HCT116 (cell line): ENCODE results near the gene YDJC. TPM values are rescaled to one million over a fixed set of nuclear protein-coding genes. Genes with fewer than 3 reads are reported as not detected.

Source experiments
- ATAC-seq: fragments of 200-7000 bp; cut with Tn5 transposase; 2 replicates; pipeline ENCODE4 v1.9.1; 2020; ENCODE audit warnings: mild to moderate bottlenecking, moderate library complexity
- BruUV-seq: library from RNA; stranded (reverse); fragments of 400-500 nt; replicated peaks from 2 replicates; lab custom pipeline; 2021; lab: Mats Ljungman, UMichigan
- CTCF ChIA-PET: fragments of 300-600 bp; sonication (Branson Sonifier 250); formaldehyde crosslinking; loops from one replicate; lab custom pipeline; 2021; ENCODE audit warnings: antibody characterized with exemption; lab: Charles Lee
- POLR2A ChIA-PET: fragments of 300-600, 350-600 bp; sonication (Branson Sonifier 250); formaldehyde crosslinking; loops from one replicate; lab custom pipeline; 2021; ENCODE audit warnings: antibody characterized with exemption; lab: Charles Lee
- RAD21 ChIA-PET, 2 experiments: fragments of 300-600 bp; sonication (Branson Sonifier 250); formaldehyde crosslinking; loops; one replicate each; lab custom pipeline; 2023; ENCODE audit warnings: low total read pairs in 2 of 2; ENCODE audit not compliant: uncharacterized antibody in 2 of 2, unreplicated experiment in 2 of 2, low non-redundant PET in 1 of 2; lab: Charles Lee
- DNase-seq: peaks from one replicate; pipeline ENCODE4 v3.0.0-alpha.2; 2010; ENCODE audit warnings: low read depth, low spot score
- H2AFZ ChIP-seq: fragments of 200-600 bp; shearing (Covaris generic), sonication (generic); 2 replicates; pipeline ENCODE4 v1.6.1; 2017; ENCODE audit warnings: low read depth, mixed run types, mixed read lengths, antibody characterized with exemption, low read length; ENCODE audit not compliant: poor library complexity, severe bottlenecking
- H3K27ac ChIP-seq: 2 replicates; pipeline ENCODE4 v1.5.1; 2012; ENCODE audit warnings: low read depth, low read length
- H3K27me3 ChIP-seq: fragments of 200-600 bp; sonication (generic); 2 replicates; pipeline ENCODE4 v1.6.1; 2016; ENCODE audit warnings: mixed run types, low read length, mixed read lengths; ENCODE audit not compliant: insufficient read depth
- H3K36me3 ChIP-seq, 2 experiments: fragments of 200-500 bp in 1 of 2; fragments of 200-600 bp in 1 of 2; sonication (Bioruptor generic) in 1 of 2; sonication (generic) in 1 of 2; 2 replicates each; pipeline versions ENCODE4 v1.5.1 to v1.6.1; 2014 to 2016; ENCODE audit warnings: low read length in 2 of 2, inconsistent platforms in 1 of 2, mixed read lengths in 1 of 2, mixed run types in 1 of 2; ENCODE audit not compliant: insufficient read depth in 2 of 2, control insufficient read depth in 1 of 2
- H3K4me1 ChIP-seq, 2 experiments: fragments of 200-600 bp in 1 of 2; sonication (generic) in 1 of 2; 2 replicates each; pipeline versions ENCODE4 v1.5.1 to v1.6.1; 2012 to 2017; ENCODE audit warnings: low read length in 2 of 2, inconsistent platforms in 1 of 2, mild to moderate bottlenecking in 1 of 2, mixed read lengths in 1 of 2, mixed run types in 1 of 2, moderate library complexity in 1 of 2; ENCODE audit not compliant: insufficient read depth in 2 of 2, control insufficient read depth in 1 of 2
- H3K4me2 ChIP-seq: fragments of 200-600 bp; sonication (generic); 2 replicates; pipeline ENCODE4 v1.6.1; 2017; ENCODE audit warnings: mixed run types, low read length, mixed read lengths
- H3K4me3 ChIP-seq, 2 experiments: fragments of 200-600 bp in 1 of 2; sonication (generic) in 1 of 2; replicated peaks in 1 of 2; 2 replicates each; pipeline ENCODE4 v1.5.1; 2011 to 2016; ENCODE audit warnings: low read length in 2 of 2, control low read depth in 1 of 2, low read depth in 1 of 2, mild to moderate bottlenecking in 1 of 2, mixed read lengths in 1 of 2, mixed run types in 1 of 2
- H3K79me2 ChIP-seq: fragments of 200-600 bp; sonication (generic); 2 replicates; pipeline ENCODE4 v1.6.1; 2017; ENCODE audit warnings: mild to moderate bottlenecking, mixed run types, low read length, moderate library complexity, mixed read lengths; ENCODE audit not compliant: insufficient read depth
- H3K9ac ChIP-seq: fragments of 200-600 bp; sonication (generic); 2 replicates; pipeline ENCODE4 v1.6.1; 2016; ENCODE audit warnings: low read length, mixed read lengths
- H3K9me2 ChIP-seq: fragments of 200-600 bp; sonication (generic), shearing (Covaris generic); 2 replicates; pipeline ENCODE4 v1.6.1; 2017; ENCODE audit warnings: mixed run types, mild to moderate bottlenecking, moderate library complexity; ENCODE audit not compliant: insufficient read depth
- H3K9me3 ChIP-seq, 2 experiments: fragments of 200-500 bp in 1 of 2; fragments of 200-600 bp in 1 of 2; sonication (Bioruptor generic) in 1 of 2; sonication (generic) in 1 of 2; 2 replicates each; pipeline ENCODE4 v1.6.1; 2014 to 2017; ENCODE audit warnings: low read length in 2 of 2, mixed read lengths in 2 of 2, inconsistent platforms in 1 of 2, low read depth in 1 of 2, mild to moderate bottlenecking in 1 of 2, mixed run types in 1 of 2, moderate library complexity in 1 of 2; ENCODE audit not compliant: control insufficient read depth in 1 of 2, insufficient read depth in 1 of 2
- H4K20me1 ChIP-seq: fragments of 200-600 bp; sonication (generic), shearing (Covaris generic); 2 replicates; pipeline ENCODE4 v1.6.1; 2017; ENCODE audit warnings: mixed run types, mild to moderate bottlenecking, moderate library complexity; ENCODE audit not compliant: insufficient read depth
- CBX3 ChIP-seq: IDR thresholded peaks from 2 replicates; pipeline ENCODE4 v1.6.1; 2012; ENCODE audit warnings: low read depth
- CTCF ChIP-seq, 3 experiments: fragments of 200-600 bp in 1 of 3; sonication (generic) in 1 of 3; IDR thresholded peaks in 2 of 3; conservative IDR thresholded peaks in 1 of 3; 2 replicates each; pipeline ENCODE4 v1.5.1; 2012 to 2017; ENCODE audit warnings: low read depth in 2 of 3, low read length in 2 of 3, antibody characterized with exemption in 1 of 3, borderline replicate concordance in 1 of 3, control low read depth in 1 of 3, mild to moderate bottlenecking in 1 of 3, mixed read lengths in 1 of 3, mixed run types in 1 of 3, moderate library complexity in 1 of 3; ENCODE audit not compliant: insufficient read depth in 1 of 3
- ELF1 ChIP-seq: IDR thresholded peaks from 2 replicates; pipeline ENCODE4 v1.6.1; 2012; ENCODE audit warnings: low read depth, borderline replicate concordance
- EZH2 ChIP-seq: fragments of 200-600 bp; sonication (generic); IDR thresholded peaks from 2 replicates; pipeline ENCODE4 v1.6.1; 2017; ENCODE audit warnings: antibody characterized with exemption, mixed run types
- EZH2phosphoT487 ChIP-seq: fragments of 200-600 bp; IDR thresholded peaks from 2 replicates; pipeline ENCODE4 v1.6.1; 2018; ENCODE audit warnings: antibody characterized with exemption, borderline replicate concordance
- JUND ChIP-seq: IDR thresholded peaks from 2 replicates; pipeline ENCODE4 v1.6.1; 2012
- MAX ChIP-seq: IDR thresholded peaks from 2 replicates; pipeline ENCODE4 v1.6.1; 2012
- RAD21 ChIP-seq: IDR thresholded peaks from 2 replicates; pipeline ENCODE4 v1.6.1; 2012; ENCODE audit warnings: low read depth, mild to moderate bottlenecking
- SIN3A ChIP-seq: IDR thresholded peaks from 2 replicates; pipeline ENCODE4 v1.6.1; 2012; ENCODE audit warnings: low read depth
- YY1 ChIP-seq: IDR thresholded peaks from 2 replicates; pipeline ENCODE4 v1.6.1; 2011; ENCODE audit warnings: low read length, low read depth, moderate library complexity, mild to moderate bottlenecking; ENCODE audit not compliant: insufficient replicate concordance; ENCODE audit errors: extremely low read depth
- intact Hi-C: fragments of 100-400 bp; cut with micrococcal nuclease; formaldehyde crosslinking; loops from 2 replicates; pipeline ENCODE4 v1.10.0; 2022
- total RNA-seq: library from RNA; stranded (reverse); gene quantifications from one replicate; pipeline ENCODE4 v1.2.1, GENCODE V29; 2021; ENCODE audit not compliant: unreplicated experiment

Gene YDJC
- total RNA-seq, 1 experiment from 2014 or later = 78.3 TPM

- no peak for TF ChIP-seq ELF1
- peak; percentile 81 for TF ChIP-seq SIN3A
- TF ChIP-seq EZH2phosphoT487 = no peak
- no peak for TF ChIP-seq JUND
- no peak for TF ChIP-seq CBX3
- TF ChIP-seq RAD21 = no peak
Observed at GRCh38 chr22:21641789-21642583, 12.2 kb upstream of the YDJC start, which contains the start of gene SDF2L1 (continued).

- Histone ChIP-seq H3K9me2 (no peaks in the 10 kb centered on the region), H3K4me3 (peak overlapping the region; percentile 55 to 93), H3K27me3 (no peaks in the 10 kb centered on the region), H3K79me2 (peaks cover 21% of the 10 kb centered on the region; the same call in 1 of the 2 replicates), H4K20me1 (peaks cover 3% of the 10 kb centered on the region; the same call in 1 of the 2 replicates)
- RAD21 ChIA-PET = interaction anchor here (0.6 to 1.2 kb wide), 3 partner anchors 12 to 66 kb away, joined by 3 to 7 read pairs (median 5); no protein-coding TSS in a partner anchor
- peak; percentile 39 for ATAC-seq
- no peak for DNase-seq
- TF ChIP-seq MAX = no peak
- peak; percentile 40 for TF ChIP-seq YY1
- TF ChIP-seq CTCF (IDR thresholded peaks at IDR 0.05 in 2 of 3, conservative IDR thresholded peaks at IDR 0.05 in 1 of 3; ENCODE audit: borderline replicate concordance in 1 of 3, insufficient read depth in 1 of 3, low read depth in 2 of 3, low read length in 2 of 3) = peak; percentile 41 to 69 (median 52); a peak in 5 of 6 replicates
- peak; percentile 77 for TF ChIP-seq RAD21
- no peak for TF ChIP-seq EZH2
- TF ChIP-seq, all 23 proteins: peak for 3
- no peaks in the 10 kb centered on the region for H3K9me3 ChIP-seq
- ChIA-PET CTCF (interaction anchor here (0.9 to 3.7 kb wide), 6 partner anchors 10 to 297 kb away, joined by 3 to 103 read pairs (median 10); partner anchors contain the start of genes CCDC116 and YDJC), POLR2A (interaction anchor here (0.6 to 3.3 kb wide), 7 partner anchors 8 to 68 kb away, joined by 3 to 43 read pairs (median 6); partner anchors contain the start of genes CCDC116, PPIL2 and YDJC)
- H3K4me1 ChIP-seq = peaks cover 12 to 33% of the 10 kb centered on the region in 2 experiments
- H2AFZ ChIP-seq = no peak overlapping the region
- H3K27ac ChIP-seq = peak overlapping the region; percentile 81
- BruUV-seq = TSS peak; percentile 92
- H3K4me2 ChIP-seq = peak overlapping the region; percentile 94
- peak overlapping the region; percentile 97 for H3K9ac ChIP-seq
- peaks cover 3 to 8% of the 10 kb centered on the region in 2 experiments; a peak in 2 of 4 replicates for H3K36me3 ChIP-seq
- intact Hi-C loops = loop anchor here (2.0 kb wide), 1 partner anchor 75 kb away; the partner anchor contains the start of gene UBE2L3
Observed at GRCh38 chr22:21641417-21641788, 11.6 kb upstream of the YDJC start.
